ENCODE results near the gene CTIF. TPM values are rescaled to one million over a fixed set of nuclear protein-coding genes. Genes with fewer than 3 reads are reported as not detected.

Gene CTIF
- total RNA-seq, 2 donors from 2014 or later = 6.1 to 7.3 TPM

- Mint-ChIP-seq H3K27me3 (no peaks in the 10 kb centered on the region), H3K36me3 (ENCODE audit: low read depth) (peaks cover 5% of the 10 kb centered on the region), H3K4me1 (peaks cover 47% of the 10 kb centered on the region), H3K27ac (peak overlapping the region; percentile 84), H3K4me3 (no peak overlapping the region)
- ATAC-seq = no peak
- no peaks in the 10 kb centered on the region for H3K9me3 ChIP-seq (ENCODE audit: control insufficient read depth, low read length, poor library complexity, severe bottlenecking)
- no peak for DNase-seq
These were observed 290.8 kb downstream of the CTIF start for GRCh38 chr18:48829443-48830149.

- ATAC-seq (no peak), DNase-seq (no peak)
- no peaks in the 10 kb centered on the region for H3K9me3 ChIP-seq (ENCODE audit: control insufficient read depth, low read length, poor library complexity, severe bottlenecking)
- Mint-ChIP-seq H3K4me3 (no peak overlapping the region), H3K36me3 (ENCODE audit: low read depth) (peaks cover 2% of the 10 kb centered on the region), H3K27me3 (no peaks in the 10 kb centered on the region), H3K27ac (peak overlapping the region; percentile 98), H3K4me1 (peaks cover 54% of the 10 kb centered on the region)
These were observed 292.4 kb downstream of the CTIF start for GRCh38 chr18:48831113-48831759.

- Mint-ChIP-seq H3K27ac (peak overlapping the region; percentile 98), H3K4me1 (peaks cover 54% of the 10 kb centered on the region), H3K4me3 (no peak overlapping the region), H3K27me3 (no peaks in the 10 kb centered on the region), H3K36me3 (ENCODE audit: low read depth) (no peaks in the 10 kb centered on the region)
- DNase-seq (no peak), ATAC-seq (no peak)
- H3K9me3 ChIP-seq (ENCODE audit: control insufficient read depth, low read length, poor library complexity, severe bottlenecking) = no peaks in the 10 kb centered on the region
These were observed 293.0 kb downstream of the CTIF start for GRCh38 chr18:48831802-48832201.

GRCh38 chr18:48832938-48833700 is 294.3 kb downstream of the CTIF start:
- H3K4me1 Mint-ChIP-seq = peaks cover 59% of the 10 kb centered on the region
- ATAC-seq = no peak
- H3K4me3 Mint-ChIP-seq = peak overlapping the region; percentile 93
- DNase-seq = no peak
- no peaks in the 10 kb centered on the region for H3K9me3 ChIP-seq (ENCODE audit: control insufficient read depth, low read length, poor library complexity, severe bottlenecking)
- H3K36me3 Mint-ChIP-seq (ENCODE audit: low read depth) = no peaks in the 10 kb centered on the region
- H3K27me3 Mint-ChIP-seq = no peaks in the 10 kb centered on the region
- peak overlapping the region; percentile 98 for H3K27ac Mint-ChIP-seq

- no peaks in the 10 kb centered on the region for H3K9me3 ChIP-seq (ENCODE audit: control insufficient read depth, low read length, poor library complexity, severe bottlenecking)
- peak overlapping the region; percentile 98 for H3K27ac Mint-ChIP-seq
- peak; percentile 81 for ATAC-seq
These were observed 295.0 kb downstream of the CTIF start for GRCh38 chr18:48833701-48834412.

DNA sequence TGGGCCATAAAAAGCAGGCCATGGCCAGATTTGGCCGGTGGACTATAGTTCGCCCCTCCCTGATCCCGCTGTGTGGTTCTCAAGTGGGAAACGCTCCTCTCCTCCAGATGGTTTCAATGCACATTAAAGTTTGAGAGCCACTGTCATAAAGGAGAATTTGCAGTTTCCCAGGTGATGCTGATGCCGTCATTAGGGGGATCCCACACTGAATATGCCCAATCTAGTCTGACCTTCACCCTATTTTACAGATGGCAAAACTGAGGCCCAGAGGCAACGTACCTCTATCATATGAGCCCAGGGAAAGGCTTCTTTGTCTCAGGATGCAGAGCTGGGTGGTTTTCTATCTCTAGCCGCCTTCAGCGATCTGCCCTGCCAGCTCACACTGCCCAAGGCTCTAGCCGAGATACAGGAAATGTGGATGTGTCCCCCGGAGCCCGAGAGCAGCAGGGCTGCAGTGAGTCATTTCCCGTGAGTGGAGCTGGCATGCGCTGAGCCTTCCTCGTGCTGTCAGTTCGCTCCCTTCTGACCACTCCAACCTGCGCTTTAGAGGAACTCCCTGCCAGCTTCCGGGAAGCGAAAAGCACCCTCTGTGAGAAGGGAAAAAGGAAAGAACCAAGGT is 295.7 kb downstream of the CTIF start:
- DNase-seq = peak; percentile 40 to 64 (median 53)
- Mint-ChIP-seq H3K27me3 (no peaks in the 10 kb centered on the region), H3K27ac (peak overlapping the region; percentile 98), H3K36me3 (ENCODE audit: low read depth) (no peaks in the 10 kb centered on the region), H3K4me1 (peaks cover 70% of the 10 kb centered on the region), H3K4me3 (peak overlapping the region; percentile 93)
- H3K9me3 ChIP-seq (ENCODE audit: control insufficient read depth, low read length, poor library complexity, severe bottlenecking) = no peaks in the 10 kb centered on the region
- peak; percentile 80 for ATAC-seq

More at GRCh38 chr18:48833701-48834412, 295.0 kb downstream of the CTIF start:
- no peaks in the 10 kb centered on the region for H3K27me3 Mint-ChIP-seq
- no peaks in the 10 kb centered on the region for H3K36me3 Mint-ChIP-seq (ENCODE audit: low read depth)
- peaks cover 63% of the 10 kb centered on the region for H3K4me1 Mint-ChIP-seq
- peak overlapping the region; percentile 93 for H3K4me3 Mint-ChIP-seq
- DNase-seq = peak in 1 of 3 donors; percentile 38

GRCh38 chr18:48835119-48835518 is 296.3 kb downstream of the CTIF start:
- H3K36me3 Mint-ChIP-seq (ENCODE audit: low read depth) = no peaks in the 10 kb centered on the region
- ATAC-seq (no peak), DNase-seq (no peak)
- peak overlapping the region; percentile 98 for H3K27ac Mint-ChIP-seq
- H3K27me3 Mint-ChIP-seq = no peaks in the 10 kb centered on the region
- H3K4me3 Mint-ChIP-seq = peak overlapping the region; percentile 93
- no peaks in the 10 kb centered on the region for H3K9me3 ChIP-seq (ENCODE audit: control insufficient read depth, low read length, poor library complexity, severe bottlenecking)
- H3K4me1 Mint-ChIP-seq = peaks cover 72% of the 10 kb centered on the region

- no peak for ATAC-seq
- no peak for DNase-seq
- no peaks in the 10 kb centered on the region for H3K9me3 ChIP-seq (ENCODE audit: control insufficient read depth, low read length, poor library complexity, severe bottlenecking)
- no peaks in the 10 kb centered on the region for H3K36me3 Mint-ChIP-seq (ENCODE audit: low read depth)
- no peaks in the 10 kb centered on the region for H3K27me3 Mint-ChIP-seq
- peaks cover 68% of the 10 kb centered on the region for H3K4me1 Mint-ChIP-seq
- peak overlapping the region; percentile 98 for H3K27ac Mint-ChIP-seq
- H3K4me3 Mint-ChIP-seq = no peak overlapping the region
These were observed 296.9 kb downstream of the CTIF start for GRCh38 chr18:48835745-48836170.

DNA sequence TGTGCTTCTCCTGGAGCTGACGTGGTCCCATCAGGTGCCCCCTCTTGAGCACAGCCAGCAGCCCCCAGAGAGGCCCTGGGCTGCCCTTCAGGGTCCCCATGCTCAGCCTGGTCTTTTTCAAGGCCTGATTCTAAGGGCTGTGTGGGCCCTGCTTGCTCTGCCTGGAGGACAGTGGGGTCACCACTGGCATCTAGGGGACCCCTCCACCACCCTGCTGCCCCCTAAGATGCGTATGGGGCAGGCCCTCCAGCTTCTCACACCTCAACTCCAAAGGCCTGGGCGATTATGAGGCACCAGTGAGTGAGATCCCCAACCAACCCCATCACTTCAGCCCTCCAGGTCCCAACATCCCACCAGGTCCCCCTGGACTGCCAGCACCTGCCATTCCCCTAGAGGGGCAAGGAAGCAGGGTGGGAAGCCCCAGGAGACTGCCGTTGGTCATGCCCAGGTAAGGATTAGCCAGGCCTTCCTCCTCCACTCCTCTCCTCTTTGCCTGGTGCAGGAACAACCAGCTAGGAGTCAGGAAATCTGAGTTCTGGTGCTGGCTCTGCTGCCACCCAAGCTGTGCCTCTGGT is 297.5 kb downstream of the CTIF start:
- H3K27me3 Mint-ChIP-seq = no peaks in the 10 kb centered on the region
- DNase-seq (no peak), ATAC-seq (no peak)
- H3K36me3 Mint-ChIP-seq (ENCODE audit: low read depth) = no peaks in the 10 kb centered on the region
- peak overlapping the region; percentile 98 for H3K27ac Mint-ChIP-seq
- H3K9me3 ChIP-seq (ENCODE audit: control insufficient read depth, low read length, poor library complexity, severe bottlenecking) = no peaks in the 10 kb centered on the region
- peaks cover 62% of the 10 kb centered on the region for H3K4me1 Mint-ChIP-seq
- peak overlapping the region; percentile 36 for H3K4me3 Mint-ChIP-seq

DNA sequence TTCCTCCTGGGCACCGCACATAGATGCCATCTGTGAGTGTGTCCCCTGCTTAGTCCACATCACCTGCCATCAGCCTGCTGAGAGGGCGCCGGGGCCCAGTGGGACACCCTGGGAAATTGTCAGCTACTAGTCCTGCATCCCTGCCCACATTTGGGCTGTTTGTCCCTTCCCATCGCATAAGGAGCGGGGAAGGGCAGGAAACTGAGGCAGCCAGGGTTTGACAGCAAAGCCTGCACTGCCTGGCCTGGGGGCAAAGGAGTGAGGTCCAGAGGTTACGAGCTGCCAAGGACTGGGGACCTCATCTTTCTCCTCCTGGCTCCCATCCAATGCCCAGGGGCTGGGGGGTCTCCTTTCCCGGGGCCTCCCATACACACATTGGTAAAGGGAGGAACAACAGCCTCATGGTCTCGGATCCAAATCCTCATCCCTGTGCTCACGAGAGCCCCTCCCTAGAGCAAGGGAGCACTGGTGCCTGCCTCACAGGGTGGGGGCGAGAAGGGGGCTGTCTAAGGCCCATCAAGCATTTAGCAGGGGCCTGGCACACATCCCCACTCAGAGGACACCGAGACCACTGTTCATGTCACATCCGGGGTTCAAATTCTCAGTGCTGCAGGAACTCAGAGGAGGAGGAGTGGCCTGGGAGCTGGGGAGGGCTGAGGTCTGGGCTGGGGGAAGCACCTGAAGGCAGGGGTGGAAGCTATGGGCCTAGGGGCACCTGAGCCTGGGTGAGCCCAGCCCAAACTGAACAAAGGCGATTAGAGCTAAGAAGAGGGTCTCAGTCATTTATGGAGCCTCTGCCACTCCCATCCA is 298.2 kb downstream of the CTIF start:
- Mint-ChIP-seq H3K27me3 (no peaks in the 10 kb centered on the region), H3K36me3 (ENCODE audit: low read depth) (no peaks in the 10 kb centered on the region)
- no peak for DNase-seq

GRCh38 chr18:48837676-48838075 is 298.8 kb downstream of the CTIF start:
- no peak overlapping the region for H3K4me3 Mint-ChIP-seq
- no peaks in the 10 kb centered on the region for H3K36me3 Mint-ChIP-seq (ENCODE audit: low read depth)
- DNase-seq = no peak
- H3K27me3 Mint-ChIP-seq = no peaks in the 10 kb centered on the region
- no peaks in the 10 kb centered on the region for H3K9me3 ChIP-seq (ENCODE audit: control insufficient read depth, low read length, poor library complexity, severe bottlenecking)
- ATAC-seq = no peak
- peak overlapping the region; percentile 98 for H3K27ac Mint-ChIP-seq
- peaks cover 68% of the 10 kb centered on the region for H3K4me1 Mint-ChIP-seq

More for the DNA sequence above, 298.2 kb downstream of the CTIF start:
- Mint-ChIP-seq H3K4me1 (peaks cover 67% of the 10 kb centered on the region), H3K27ac (peak overlapping the region; percentile 98), H3K4me3 (peak overlapping the region; percentile 36)
- H3K9me3 ChIP-seq (ENCODE audit: control insufficient read depth, low read length, poor library complexity, severe bottlenecking) = no peaks in the 10 kb centered on the region
- ATAC-seq = no peak

All from T-helper 17 cell (primary cell).